ENCODE data around the gene PTPN1.

PTPN1 gene

DNA sequence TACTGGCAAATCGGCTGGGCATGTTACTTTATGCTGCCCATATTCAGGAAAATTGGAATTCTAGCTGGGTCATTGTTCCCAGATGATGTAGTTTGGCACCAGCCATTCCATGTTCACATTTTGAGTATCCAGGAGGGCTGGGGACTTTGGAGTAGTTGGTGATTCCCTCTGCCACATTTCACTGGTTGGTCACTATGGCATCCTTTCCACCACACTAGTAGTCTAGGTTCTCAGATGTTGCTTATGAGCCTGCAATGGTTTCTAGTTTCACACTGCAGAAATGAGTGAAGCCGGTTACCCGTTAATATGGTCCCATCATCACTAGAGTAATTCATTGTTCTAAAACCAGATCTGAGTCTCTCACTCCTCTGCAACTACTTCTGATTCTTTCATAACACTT lies 4.6 kb downstream of the PTPN1 start:
- DNase-seq, result no peak

DNA sequence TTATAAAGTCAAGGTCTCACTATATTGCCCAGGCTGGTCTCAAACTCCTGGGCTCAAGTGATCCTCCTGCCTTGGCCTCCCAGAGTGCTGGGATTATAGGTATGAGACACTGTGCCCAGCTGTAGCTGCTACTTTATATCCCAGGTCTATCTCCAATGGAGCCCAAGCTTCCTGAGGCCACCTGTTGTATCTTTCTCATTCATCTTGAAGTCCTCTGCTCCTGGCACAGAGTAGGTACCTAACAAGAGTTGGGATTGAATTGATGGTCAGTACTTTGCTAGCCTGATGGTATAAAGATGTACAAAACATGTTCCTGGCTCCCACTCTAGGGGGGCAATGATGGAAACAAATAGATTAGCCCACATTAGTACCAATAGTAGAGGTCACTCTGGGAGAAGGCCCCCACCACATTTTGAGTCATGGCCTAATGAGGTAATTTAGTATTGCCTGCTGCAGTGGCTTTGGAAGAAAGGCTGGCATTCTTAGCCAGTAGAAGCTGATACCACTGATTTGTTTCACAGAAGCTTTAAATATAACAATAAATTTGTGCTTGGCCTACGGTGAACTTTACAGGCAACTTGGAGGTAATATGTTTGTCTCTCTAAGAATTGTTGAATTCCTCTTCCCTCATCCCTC lies 5.4 kb downstream of the PTPN1 start:
- no peak for DNase-seq

DNA sequence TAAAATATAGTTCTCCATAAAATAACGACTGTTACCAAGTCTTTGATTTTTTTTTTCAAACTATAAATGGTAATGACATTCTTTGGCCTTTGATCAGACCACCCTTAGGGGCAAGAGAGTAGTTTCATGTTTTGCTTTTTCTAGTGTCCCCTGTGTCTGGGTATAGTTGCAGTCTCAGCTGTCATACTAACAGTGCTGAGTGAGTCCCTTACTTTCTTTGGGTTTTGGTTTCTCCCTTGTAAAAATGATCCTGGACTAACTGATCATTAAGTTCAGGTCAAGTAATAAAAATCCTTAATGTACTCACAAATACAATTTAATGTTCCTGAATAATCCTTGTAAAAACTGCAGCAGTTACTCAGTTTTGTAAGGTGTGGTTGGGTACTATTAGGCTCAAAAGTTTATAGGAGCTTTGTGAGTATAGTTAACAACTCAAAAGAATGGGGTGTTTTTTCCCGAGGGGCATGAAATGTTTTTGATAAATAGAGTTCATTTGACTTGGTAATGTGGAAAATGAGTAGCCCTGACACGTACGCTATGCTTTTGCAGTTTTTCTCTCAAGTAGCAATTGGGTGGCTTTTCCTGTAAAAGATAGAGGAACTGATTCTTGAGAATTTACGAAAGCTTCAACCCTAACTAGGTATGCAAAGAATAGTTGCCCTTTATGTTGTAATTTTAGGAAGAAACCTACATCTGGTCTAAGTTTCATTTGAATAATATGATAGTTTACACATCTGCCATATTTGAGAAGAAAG lies 6.2 kb downstream of the PTPN1 start:
- no peak for DNase-seq

DNA sequence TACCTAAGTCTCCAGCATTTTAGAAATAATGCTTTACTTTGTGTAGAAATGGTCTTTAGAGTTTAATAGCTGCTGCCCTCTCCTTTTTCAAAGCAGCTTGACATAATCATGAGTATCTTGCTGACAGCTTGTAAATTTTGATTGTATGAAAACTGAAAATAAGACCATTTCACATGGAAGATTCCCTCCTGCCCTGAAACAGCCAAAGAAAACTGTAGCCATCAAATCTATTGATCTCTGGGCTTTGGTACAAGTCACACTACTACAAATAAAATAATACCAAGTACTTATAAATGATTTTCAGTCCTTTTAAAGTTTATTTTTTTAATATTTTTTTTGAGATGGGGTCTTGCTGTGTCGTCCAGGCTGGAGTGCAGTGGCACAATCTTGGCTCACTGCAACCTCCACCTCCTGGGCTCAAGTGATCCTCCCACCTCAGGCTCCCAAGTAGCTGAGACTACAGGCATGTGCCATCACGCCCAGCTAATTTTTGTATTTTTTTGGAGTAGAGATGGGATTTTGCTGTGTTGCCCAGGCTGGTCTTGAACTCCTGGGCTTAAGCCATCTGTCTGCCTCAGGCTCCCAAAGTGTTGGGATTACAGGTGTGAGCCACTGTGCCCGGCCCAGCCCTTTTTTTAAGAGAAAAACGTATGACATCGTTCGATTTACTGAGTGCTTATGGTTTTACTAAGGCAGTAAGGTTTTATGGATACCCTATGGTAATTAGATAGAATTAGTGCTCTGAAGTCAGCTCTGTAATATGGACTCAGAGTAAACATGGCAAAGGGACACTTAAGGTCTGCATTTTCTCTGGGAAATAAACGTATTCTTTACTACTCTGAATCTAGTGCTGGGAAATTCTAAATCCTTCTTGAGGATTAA lies 7.0 kb downstream of the PTPN1 start:
- no peak for DNase-seq

GRCh38 chr20:50517817-50518154 lies 7.6 kb downstream of the PTPN1 start:
- no peak for DNase-seq

GRCh38 chr20:50518270-50518721 lies 8.1 kb downstream of the PTPN1 start:
- no peak for DNase-seq

DNA sequence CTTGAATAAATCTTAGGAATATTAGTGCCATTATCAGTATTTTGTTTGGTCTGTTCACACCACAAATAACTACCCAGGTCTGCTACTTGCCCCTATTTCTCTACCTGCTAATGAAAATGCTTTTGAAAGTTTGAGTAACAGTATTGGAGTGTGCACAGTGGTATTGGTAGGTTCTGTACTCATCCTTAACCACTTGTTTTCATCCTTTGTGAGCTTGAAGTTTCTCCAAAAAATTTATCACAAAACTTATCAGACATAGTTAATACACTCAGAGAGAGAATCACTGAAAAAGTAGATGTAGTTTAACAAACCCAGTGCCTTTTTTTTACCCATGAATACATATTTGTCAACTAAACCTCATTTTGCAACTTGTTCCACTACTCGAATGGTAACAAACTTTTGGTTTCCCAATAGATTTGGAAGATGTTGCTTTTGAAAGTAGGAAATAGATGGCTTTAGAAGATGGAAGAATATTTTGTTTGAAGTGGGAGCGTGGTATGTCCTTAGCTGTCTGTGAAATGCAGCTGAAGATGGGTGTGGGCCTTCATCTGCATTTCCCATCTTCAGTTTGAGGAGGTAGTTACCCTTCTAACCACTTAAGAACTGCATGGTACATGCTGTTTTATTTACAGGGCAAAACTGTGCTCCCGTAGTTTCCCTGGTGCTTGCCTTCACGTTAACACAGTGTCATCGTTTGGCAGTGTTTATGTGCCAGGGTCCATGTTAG lies 9.0 kb downstream of the PTPN1 start:
- DNase-seq, result no peak

DNA sequence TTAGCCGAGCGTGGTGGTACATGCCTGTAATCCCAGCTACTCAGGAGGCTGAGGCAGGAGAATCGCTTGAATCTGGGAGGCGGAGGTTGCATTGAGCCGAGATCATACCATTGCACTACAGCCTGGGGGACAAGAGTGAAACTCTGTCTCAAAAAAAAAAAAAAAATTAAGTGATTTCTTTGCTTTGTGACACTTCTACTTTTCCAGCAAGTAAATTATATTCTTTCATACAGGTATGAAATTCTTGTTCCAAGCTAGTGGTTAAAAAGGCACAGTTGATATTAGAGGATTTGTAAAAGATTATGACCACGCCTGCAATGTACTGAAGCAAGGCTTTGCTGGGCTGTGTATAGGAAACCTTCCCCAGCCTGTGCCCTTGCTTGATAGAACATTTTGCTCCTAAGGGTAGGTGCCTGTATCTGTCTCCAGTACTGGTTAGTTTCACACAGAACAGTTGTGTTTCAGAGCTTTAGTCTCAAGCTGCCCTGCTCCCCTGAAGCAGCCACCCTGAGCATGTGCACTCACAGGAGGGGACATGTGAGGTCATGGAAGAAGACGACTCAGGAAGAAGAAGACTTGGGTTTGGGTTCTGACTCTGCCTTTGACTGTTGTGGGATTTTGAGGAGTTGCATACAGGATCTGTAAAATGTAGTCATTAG lies 10.2 kb downstream of the PTPN1 start:
- no peak for DNase-seq

- no peak for DNase-seq
These were observed 11.3 kb downstream of the PTPN1 start for GRCh38 chr20:50521221-50522052.

- no peak for DNase-seq
These were observed 12.0 kb downstream of the PTPN1 start for GRCh38 chr20:50522053-50522674.

GRCh38 chr20:50523552-50524167 lies 13.5 kb downstream of the PTPN1 start:
- DNase-seq, result no peak

DNA sequence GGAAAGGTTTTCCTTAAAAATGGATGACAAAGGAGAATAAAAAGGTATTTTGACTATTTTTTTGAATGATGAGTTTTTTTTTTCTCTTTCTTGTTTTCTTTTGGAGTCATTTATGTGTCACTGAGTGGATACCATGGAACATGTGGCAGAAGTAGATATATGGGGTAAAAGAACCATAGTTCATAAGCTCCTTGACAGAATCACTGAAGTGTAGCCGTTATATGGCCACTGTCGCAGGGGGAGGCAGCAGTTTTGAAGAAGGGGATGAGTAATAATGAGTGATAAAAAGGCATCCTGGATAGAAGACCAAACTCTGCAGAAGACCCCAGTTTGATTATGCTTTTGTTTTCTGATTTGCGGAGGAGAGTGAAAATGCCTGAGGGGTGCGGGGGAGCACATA lies 15.5 kb downstream of the PTPN1 start:
- no peak for DNase-seq

- DNase-seq, result no peak
These were observed 16.3 kb downstream of the PTPN1 start for GRCh38 chr20:50526403-50526989.

GRCh38 chr20:50527068-50527605 lies 17.0 kb downstream of the PTPN1 start:
- DNase-seq, result no peak

DNA sequence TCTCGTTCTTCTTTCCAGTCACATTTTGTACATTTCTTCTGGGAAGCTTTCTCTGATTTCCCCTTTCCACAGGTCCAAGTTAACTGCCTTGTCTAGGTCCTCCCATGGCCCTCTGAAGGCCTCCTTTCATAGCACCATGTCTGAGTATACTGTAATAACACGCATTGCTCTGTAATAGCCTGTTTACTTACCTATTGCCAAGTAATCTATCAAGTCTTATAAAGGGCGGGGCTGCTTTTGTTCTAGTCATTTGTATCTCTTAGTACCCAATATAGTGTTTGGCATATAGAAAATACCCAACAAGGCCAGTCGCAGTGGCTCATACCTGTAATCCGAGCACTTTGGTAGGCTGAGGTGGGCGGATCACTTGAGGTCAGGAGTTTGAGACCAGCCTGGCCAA lies 17.9 kb downstream of the PTPN1 start:
- no peak for DNase-seq

DNA sequence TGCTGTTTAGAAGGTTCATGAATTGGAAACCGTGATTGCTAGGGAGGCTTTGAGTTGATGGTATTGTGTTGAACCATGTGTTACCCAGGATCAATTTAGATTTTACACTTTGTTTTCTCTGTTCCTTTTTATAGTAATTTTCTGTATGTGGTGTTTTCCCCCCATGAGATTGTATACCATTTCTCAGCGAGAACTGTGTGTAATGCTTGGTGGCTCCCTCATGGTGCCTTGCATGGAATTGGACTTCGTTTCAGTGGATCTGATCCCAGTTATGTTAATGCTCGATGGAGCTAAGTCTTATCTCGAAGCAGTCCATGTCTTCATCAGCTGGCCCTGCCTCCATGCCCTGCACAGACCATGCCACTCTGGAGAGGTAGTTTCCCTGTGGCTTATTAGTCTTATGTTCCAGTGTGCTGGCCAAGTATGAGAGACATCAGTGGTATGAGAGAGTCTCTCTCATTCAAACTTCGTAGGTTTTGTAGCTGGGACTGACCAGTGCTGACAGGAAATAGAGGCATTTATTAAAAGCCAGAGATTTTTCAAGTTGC lies 18.7 kb downstream of the PTPN1 start:
- DNase-seq, result no peak

GRCh38 chr20:50532221-50532620 lies 22.0 kb downstream of the PTPN1 start:
- no peak for DNase-seq

GRCh38 chr20:50533061-50533460 lies 22.9 kb downstream of the PTPN1 start:
- DNase-seq, result no peak

DNA sequence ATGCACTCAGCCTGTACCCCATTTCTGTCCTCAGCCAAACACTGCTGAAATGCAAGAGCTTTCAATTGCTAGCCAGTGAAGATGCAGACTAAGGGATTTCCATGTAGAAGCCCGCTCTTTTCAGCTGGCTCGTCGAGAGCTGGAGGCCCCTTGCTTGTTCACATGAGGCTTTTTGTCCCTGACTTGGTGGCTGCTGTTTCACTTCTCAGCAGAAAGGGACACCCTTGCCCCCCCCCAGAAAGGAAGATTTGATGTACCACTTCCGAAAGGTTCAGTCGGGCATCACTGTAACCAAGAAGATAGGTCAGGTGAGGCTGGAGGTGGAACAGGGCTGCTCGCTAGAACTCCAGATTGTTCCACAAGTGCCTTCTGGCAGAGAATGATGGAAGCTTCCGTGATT lies 23.3 kb downstream of the PTPN1 start:
- DNase-seq, result no peak

DNA sequence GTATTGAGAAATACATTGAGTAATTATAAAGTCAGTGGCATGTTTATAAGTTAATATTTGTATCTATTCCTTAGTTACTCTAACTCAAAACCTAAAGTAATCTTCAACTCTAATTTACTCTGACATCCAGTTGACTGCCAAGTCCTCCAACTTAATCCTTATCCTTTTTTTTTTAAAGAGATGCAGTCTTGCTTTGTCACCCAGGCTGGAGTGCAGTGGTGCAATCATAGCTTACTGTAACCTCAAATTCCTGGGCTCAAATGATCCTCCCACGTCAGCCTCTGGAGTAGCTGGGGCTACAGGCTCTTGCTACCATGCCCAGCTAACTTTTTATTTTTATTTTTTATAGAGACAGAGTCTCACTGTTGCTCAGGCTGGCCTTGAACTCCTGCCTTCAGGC lies 24.4 kb downstream of the PTPN1 start:
- no peak for DNase-seq

Measured in retina (tissue), 1 donor.